GM10266 (cell line): ENCODE data around the gene SCN4A.
"Not testable (repeated sequence)": the region's sequence is repeated elsewhere in the genome, so short reads cannot be mapped to it uniquely, and the experiment has no call there.

Experiments
- DNase-seq: peaks from one replicate; pipeline ENCODE4 v3.0.0; 2012; ENCODE audit errors: extremely low spot score
- TF ChIP-seq, protein P1 (sequence below): IDR thresholded peaks from 2 replicates; pipeline ENCODE4 v1.5.1; 2012; ENCODE audit warnings: mild to moderate bottlenecking, low read depth; ENCODE audit not compliant: control insufficient read depth, insufficient read depth; ENCODE audit errors: missing control alignments

Gene SCN4A

DNA sequence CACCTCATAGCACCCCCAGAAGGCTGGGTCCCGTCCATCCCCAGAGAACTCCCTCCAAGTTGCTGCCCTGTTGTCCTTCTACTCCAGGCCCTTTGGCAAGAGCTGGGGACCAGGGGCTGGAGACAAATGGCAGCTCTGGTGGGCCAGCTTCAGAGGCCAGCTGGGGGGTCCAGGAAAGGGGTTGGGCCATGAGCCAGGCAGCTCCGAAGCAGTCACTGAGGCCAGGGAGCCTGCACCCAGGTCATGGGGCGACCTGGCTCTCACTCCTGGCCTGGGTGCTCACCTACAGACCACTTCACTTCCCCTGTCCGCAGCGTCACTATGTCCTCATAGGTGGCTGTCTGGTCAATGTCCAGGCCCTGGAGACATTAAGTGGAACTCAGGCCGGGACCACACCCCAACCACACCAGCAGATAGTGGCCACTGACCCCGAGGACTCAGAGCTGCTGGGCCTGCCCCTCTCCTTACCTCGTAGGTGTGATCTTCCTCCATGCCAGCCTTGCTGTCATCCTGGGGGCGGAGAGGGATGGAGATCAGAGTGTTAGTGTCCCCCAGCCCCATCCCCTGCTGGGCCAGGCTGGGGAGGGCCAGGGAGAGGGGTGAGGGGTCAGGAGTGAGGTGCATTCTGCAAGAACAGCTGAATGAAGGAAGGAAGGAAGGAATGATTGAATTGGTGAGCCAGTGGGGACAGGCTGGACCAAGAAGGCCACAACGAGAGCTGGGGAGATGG, 43.6 kb downstream of the SCN4A start:
- no peak for DNase-seq
- TF ChIP-seq, protein P1, sequence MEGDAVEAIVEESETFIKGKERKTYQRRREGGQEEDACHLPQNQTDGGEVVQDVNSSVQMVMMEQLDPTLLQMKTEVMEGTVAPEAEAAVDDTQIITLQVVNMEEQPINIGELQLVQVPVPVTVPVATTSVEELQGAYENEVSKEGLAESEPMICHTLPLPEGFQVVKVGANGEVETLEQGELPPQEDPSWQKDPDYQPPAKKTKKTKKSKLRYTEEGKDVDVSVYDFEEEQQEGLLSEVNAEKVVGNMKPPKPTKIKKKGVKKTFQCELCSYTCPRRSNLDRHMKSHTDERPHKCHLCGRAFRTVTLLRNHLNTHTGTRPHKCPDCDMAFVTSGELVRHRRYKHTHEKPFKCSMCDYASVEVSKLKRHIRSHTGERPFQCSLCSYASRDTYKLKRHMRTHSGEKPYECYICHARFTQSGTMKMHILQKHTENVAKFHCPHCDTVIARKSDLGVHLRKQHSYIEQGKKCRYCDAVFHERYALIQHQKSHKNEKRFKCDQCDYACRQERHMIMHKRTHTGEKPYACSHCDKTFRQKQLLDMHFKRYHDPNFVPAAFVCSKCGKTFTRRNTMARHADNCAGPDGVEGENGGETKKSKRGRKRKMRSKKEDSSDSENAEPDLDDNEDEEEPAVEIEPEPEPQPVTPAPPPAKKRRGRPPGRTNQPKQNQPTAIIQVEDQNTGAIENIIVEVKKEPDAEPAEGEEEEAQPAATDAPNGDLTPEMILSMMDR: no peak

DNA sequence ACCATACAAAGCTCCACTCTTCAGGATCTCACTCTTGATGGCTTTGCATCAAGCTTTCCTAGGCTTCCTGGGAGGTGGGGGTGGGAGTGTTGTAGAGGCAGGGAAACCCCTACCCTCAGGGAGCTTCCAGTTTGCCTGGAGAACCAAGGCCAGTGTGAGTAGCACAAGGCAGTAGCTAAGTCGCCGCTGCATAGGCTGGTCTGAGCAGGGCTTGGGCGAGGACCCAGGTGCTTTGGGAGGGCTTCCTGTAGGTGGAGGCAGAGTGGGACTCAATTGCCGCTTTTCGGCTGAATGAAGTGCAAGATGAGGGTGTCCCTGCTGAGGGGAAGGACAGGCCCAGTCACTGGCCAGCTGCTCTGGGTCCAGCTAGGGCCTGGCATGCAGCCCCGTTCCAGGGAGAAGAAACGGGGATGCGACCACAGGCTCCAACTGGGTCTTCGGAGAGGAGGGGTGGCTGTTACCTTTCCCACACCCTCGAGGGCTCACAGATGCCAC, 44.5 kb downstream of the SCN4A start:
- TF ChIP-seq, protein P1: no peak

DNA sequence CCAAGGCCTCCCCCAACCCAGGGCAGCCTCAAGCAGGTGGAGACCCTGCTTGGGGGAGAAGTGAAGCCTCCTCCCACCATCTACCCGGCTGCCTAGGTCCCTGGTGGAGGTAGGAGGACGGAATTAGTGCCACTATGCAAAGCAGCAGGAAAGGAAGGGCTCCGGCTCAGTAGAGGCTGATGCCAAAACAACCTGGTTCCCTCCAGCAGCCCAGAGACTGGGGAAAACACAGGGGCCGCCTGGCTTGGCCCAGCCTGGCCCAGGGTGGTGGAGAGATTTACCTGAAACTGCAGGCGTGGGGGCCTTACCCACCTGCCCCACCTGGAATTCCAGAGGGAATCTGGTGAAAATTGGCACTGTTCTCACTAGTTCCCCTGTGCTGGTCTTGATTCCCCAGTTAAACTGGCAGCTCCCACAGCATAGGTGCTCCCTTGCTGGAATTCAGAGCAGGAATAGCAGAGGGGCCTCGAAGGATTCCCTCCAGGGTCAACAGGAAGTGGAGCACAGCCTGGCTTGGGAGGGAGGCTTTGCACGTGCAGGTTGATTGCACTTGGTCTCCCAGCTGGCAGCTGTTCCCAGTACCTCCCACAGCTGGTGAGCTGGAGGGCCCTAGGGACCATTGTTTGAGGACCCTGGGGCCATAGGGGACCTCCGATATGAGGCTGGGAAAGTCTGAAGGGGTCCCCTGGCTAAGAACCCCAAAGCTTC, 45.1 kb downstream of the SCN4A start:
- no peak for DNase-seq
- TF ChIP-seq, protein P1: no peak

More for the DNA sequence above, 44.5 kb downstream of the SCN4A start:
- DNase-seq: no peak

DNA sequence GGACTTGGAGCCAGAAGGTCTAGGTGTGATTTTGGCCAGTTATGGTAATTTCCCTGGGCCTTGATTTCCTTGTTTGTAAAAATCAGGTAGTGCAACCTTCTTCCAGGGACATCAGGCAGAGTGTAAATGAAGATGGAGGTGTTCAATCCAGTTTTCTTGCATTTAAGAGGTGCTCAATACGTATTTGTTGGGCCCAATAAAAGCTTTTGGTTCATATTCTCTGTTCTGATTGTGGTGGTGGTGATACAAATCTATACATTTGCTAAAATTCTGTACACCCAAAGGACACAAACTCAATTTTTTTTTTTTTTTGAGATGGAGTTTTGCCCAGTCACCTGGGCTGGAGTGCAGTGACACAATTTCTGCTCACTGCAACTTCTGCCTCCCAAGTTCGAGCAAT, 46.6 kb downstream of the SCN4A start:
- DNase-seq: no peak
- TF ChIP-seq, protein P1: no peak

DNA sequence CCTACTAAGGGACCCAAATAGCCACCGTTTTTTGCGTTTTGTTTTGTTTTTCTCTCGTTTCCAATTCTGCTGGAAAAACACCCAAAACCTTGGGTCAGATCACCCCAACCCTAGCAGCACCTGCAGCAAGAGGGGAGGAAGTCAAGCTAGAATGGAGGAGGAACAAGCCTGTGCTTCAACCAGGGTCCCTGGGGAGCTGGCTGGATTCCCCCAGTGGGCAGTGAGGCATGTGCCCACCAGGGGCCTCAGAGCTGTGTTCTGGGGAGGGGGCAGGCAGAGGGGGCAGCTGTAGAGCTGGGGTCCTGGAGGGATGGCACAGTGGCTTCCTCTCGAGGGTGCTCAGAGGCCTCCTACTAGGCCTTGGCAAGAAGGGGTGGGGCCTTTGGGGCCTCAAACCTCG, 47.1 kb downstream of the SCN4A start:
- DNase-seq: no peak
- TF ChIP-seq, protein P1: no peak

DNA sequence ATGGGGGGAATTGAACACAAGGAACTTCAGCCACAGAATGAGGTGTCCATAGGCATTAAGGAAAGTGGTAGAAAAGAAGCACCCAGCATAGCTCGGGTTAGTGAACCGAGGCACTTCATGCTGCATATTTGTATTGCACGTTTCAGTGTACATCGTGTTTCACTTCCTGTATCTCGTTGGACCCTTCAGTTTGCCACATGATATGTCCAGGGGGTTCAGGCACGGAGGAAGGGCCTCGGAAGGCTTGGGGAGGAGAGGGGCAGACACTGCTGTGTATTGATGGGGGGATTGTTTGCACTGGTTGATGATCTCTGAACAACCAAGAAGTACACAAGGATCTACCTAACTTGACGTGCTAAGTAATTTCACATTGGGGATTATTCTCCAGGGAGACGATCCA, 50.3 kb downstream of the SCN4A start:
- not testable (repeated sequence) for DNase-seq

DNA sequence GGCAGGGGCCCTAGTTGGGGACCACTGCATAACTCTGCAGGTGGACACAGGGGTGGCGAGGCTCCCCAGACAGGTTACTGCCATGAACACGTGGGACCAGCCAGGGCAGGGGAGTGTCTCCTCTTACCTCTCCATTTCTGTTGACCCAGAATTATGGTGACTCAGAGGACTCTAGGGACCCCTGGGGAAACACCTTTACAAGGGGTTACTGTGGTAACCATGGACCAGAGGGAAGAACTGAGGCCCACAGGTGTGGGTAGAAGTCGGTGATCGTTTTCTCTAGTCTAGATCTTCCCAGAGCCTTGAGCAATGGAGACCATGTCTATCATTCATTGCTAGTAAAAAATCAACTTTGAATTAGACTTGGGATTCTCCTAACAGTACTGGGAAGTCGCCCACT, 51.9 kb downstream of the SCN4A start:
- DNase-seq: not testable (repeated sequence)

DNA sequence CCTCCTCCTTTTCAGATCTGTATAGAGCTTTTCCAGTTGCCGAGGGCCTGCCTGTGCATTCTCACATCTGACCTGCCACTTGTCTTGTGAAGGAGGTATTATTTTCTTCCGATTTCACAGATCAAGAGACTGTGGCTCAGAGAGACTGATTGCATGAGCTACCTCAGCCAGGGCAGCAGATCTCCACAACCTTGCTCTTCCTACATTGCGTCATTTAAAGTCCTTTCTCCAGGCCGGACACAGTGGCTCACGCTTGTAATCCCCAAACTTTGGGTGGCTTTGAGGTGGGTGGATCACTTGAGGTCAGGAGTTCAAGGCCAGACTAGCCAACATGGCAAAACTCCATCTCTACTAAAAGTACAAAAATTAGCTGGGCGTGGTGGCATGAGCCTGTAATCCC, 52.7 kb downstream of the SCN4A start:
- not testable (repeated sequence) for DNase-seq
